ENCODE results near the gene M1AP. TPM values are rescaled to one million over a fixed set of nuclear protein-coding genes. Genes with fewer than 3 reads are reported as not detected.
A peak's percentile ranks its signal among the peaks of the same experiment; 100 is the strongest.

Gene M1AP
- total and polyA plus RNA-seq, 9 of the 15 experiments (the other 6 are each of a cell fraction or from before 2014, with no cell fraction given) = 0.06 to 0.33 (median 0.11) TPM; not detected in 4

- TF ChIP-seq, protein P1, sequence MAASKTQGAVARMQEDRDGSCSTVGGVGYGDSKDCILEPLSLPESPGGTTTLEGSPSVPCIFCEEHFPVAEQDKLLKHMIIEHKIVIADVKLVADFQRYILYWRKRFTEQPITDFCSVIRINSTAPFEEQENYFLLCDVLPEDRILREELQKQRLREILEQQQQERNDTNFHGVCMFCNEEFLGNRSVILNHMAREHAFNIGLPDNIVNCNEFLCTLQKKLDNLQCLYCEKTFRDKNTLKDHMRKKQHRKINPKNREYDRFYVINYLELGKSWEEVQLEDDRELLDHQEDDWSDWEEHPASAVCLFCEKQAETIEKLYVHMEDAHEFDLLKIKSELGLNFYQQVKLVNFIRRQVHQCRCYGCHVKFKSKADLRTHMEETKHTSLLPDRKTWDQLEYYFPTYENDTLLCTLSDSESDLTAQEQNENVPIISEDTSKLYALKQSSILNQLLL (CRISPR knock-in tag; IDR thresholded peaks at IDR 0.05; ENCODE audit: borderline replicate concordance) = no peak
- TF ChIP-seq RBM14 (IDR thresholded peaks at IDR 0.05; ENCODE audit: borderline replicate concordance, insufficient read depth, low read depth, low read length) = no peak
- no peak for TF ChIP-seq TRIM24 (IDR thresholded peaks at IDR 0.05)
- TF ChIP-seq RUNX1 (IDR thresholded peaks at IDR 0.05; ENCODE audit: low read depth) = no peak
- TF ChIP-seq ZNF133 (CRISPR knock-in tag; IDR thresholded peaks at IDR 0.05) = no peak
- no peak for TF ChIP-seq ZNF699 (CRISPR knock-in tag; IDR thresholded peaks at IDR 0.05; ENCODE audit: insufficient replicate concordance)
- TF ChIP-seq ZNF512 (tag; IDR thresholded peaks at IDR 0.05) = no peak
- TF ChIP-seq CGGBP1 (CRISPR knock-in tag; IDR thresholded peaks at IDR 0.05) = no peak
- no peak for TF ChIP-seq GTF2E2 (tag; IDR thresholded peaks at IDR 0.05)
- no peak for TF ChIP-seq ZNF778 (CRISPR knock-in tag; IDR thresholded peaks at IDR 0.05)
- TF ChIP-seq SMC3 (conservative IDR thresholded peaks at IDR 0.05; ENCODE audit: insufficient read depth, low read depth, low read length) = no peak
- TF ChIP-seq KLF1 (tag; IDR thresholded peaks at IDR 0.05) = peak; percentile 62; the same call in 1 of the 2 replicates
- no peak for TF ChIP-seq RBBP5 (IDR thresholded peaks at IDR 0.05; ENCODE audit: borderline replicate concordance, insufficient read depth, low read length, poor library complexity, severe bottlenecking)
- no peak for TF ChIP-seq SRF (CRISPR knock-in tag; IDR thresholded peaks at IDR 0.05)
- TF ChIP-seq, protein P2, sequence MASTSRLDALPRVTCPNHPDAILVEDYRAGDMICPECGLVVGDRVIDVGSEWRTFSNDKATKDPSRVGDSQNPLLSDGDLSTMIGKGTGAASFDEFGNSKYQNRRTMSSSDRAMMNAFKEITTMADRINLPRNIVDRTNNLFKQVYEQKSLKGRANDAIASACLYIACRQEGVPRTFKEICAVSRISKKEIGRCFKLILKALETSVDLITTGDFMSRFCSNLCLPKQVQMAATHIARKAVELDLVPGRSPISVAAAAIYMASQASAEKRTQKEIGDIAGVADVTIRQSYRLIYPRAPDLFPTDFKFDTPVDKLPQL (IDR thresholded peaks at IDR 0.05; ENCODE audit: extremely low read depth, insufficient read length) = no peak
- no peak for TF ChIP-seq NELFE (IDR thresholded peaks at IDR 0.05; ENCODE audit: insufficient read depth, insufficient read length)
- TF ChIP-seq, protein P3, sequence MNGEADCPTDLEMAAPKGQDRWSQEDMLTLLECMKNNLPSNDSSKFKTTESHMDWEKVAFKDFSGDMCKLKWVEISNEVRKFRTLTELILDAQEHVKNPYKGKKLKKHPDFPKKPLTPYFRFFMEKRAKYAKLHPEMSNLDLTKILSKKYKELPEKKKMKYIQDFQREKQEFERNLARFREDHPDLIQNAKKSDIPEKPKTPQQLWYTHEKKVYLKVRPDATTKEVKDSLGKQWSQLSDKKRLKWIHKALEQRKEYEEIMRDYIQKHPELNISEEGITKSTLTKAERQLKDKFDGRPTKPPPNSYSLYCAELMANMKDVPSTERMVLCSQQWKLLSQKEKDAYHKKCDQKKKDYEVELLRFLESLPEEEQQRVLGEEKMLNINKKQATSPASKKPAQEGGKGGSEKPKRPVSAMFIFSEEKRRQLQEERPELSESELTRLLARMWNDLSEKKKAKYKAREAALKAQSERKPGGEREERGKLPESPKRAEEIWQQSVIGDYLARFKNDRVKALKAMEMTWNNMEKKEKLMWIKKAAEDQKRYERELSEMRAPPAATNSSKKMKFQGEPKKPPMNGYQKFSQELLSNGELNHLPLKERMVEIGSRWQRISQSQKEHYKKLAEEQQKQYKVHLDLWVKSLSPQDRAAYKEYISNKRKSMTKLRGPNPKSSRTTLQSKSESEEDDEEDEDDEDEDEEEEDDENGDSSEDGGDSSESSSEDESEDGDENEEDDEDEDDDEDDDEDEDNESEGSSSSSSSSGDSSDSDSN (IDR thresholded peaks at IDR 0.05; ENCODE audit: borderline replicate concordance in 1 of 2, low read depth in 2 of 2, low read length in 2 of 2) = peak; percentile 44 to 87; a peak in 3 of 4 replicates
- no peak for TF ChIP-seq TCF7 (IDR thresholded peaks at IDR 0.05; ENCODE audit: borderline replicate concordance)
- no peak for TF ChIP-seq SRSF1 (IDR thresholded peaks at IDR 0.05; ENCODE audit: low read depth, low read length)
Observed at GRCh38 chr2:74653985-74654882, 6.1 kb upstream of the M1AP start, which contains the start of gene SEMA4F (continued).
